Lung (tissue), 12 donors: ENCODE data around the gene STUB1. TPM values are rescaled to one million over a fixed set of nuclear protein-coding genes. Genes with fewer than 3 reads are reported as not detected.

ENCODE experiments used
- ATAC-seq: fragments of 200-7000 bp; cut with Tn5 transposase; one replicate; pipeline ENCODE4 v1.9.1; 2020; ENCODE audit warnings: moderate number of reproducible peaks; ENCODE audit not compliant: insufficient read depth, low FRiP score
- DNase-seq, 3 donors: peaks; one replicate each; pipeline ENCODE4 v3.0.0-alpha.2; 2013 to 2017
- H3K27ac ChIP-seq, 2 donors: one replicate each; pipeline ENCODE4 v1.5.1; 2013; ENCODE audit warnings: mild to moderate bottlenecking in 2 of 2, moderate library complexity in 2 of 2, control low read depth in 1 of 2, inconsistent platforms in 1 of 2, low read depth in 1 of 2, low read length in 1 of 2
- H3K27me3 ChIP-seq, 3 donors: one replicate each; pipeline ENCODE4 v1.5.1; 2013; ENCODE audit warnings: low read length in 2 of 3; ENCODE audit not compliant: control insufficient read depth in 3 of 3, insufficient read depth in 3 of 3
- H3K36me3 ChIP-seq, 4 donors: one replicate each; pipeline ENCODE4 v1.5.1; 2013; ENCODE audit warnings: low read length in 4 of 4, mild to moderate bottlenecking in 1 of 4, moderate library complexity in 1 of 4; ENCODE audit not compliant: control insufficient read depth in 4 of 4, insufficient read depth in 4 of 4
- H3K4me1 ChIP-seq, 5 donors: one replicate each; pipeline ENCODE4 v1.5.1; 2013; ENCODE audit warnings: low read length in 5 of 5, mild to moderate bottlenecking in 2 of 5, moderate library complexity in 1 of 5; ENCODE audit not compliant: control insufficient read depth in 5 of 5, insufficient read depth in 5 of 5
- H3K4me3 ChIP-seq: one replicate; pipeline ENCODE4 v1.5.1; 2013; ENCODE audit warnings: mild to moderate bottlenecking, control low read depth, moderate library complexity
- H3K9ac ChIP-seq, 2 donors: one replicate each; pipeline ENCODE4 v1.5.1; 2013; ENCODE audit warnings: low read length in 2 of 2, control low read depth in 1 of 2; ENCODE audit not compliant: insufficient read depth in 1 of 2
- H3K9me3 ChIP-seq, 4 donors: one replicate each; pipeline ENCODE4 v1.5.1; 2013; ENCODE audit warnings: low read length in 3 of 4, mild to moderate bottlenecking in 1 of 4, moderate library complexity in 1 of 4; ENCODE audit not compliant: control insufficient read depth in 4 of 4, insufficient read depth in 3 of 4
- WGBS, 2 donors: extraction: QIAGEN DNeasy Blood & Tissue Kit; methylation state at CpG; one replicate each; pipeline ENCODE4 v1.1.7; 2013; 5-methylcytosine and 5-hydroxymethylcytosine counted together
- polyA plus RNA-seq, 2 donors: library from polyadenylated mRNA; stranded (reverse); fragments of 200-250 nt; gene quantifications; one replicate each; pipeline ENCODE4 v1.2.1, GENCODE V29; 2013
- total RNA-seq, 2 donors: library from RNA; depleted of rRNA in 1 of 2; stranded (reverse); fragments of >200 nt in 1 of 2; gene quantifications; one replicate each; pipeline ENCODE4 v1.2.1, GENCODE V29; 2014 to 2021
- TF ChIP-seq, protein P1 (sequence below): IDR thresholded peaks from 2 replicates; pipeline ENCODE4 v1.5.1; 2012; ENCODE audit warnings: mild to moderate bottlenecking; ENCODE audit errors: control extremely low read depth, extremely low read depth
- donor health status: control.
- donor health status: control.
- donor health status: Bipolar disorder and iron deficiency.
- donor health status: healthy.
- donor health status: DM: yes; HTN: yes; CAD: no.

STUB1 gene
- total and polyA plus RNA-seq, 4 donors, result 58.8 to 131 (median 122) TPM

DNA sequence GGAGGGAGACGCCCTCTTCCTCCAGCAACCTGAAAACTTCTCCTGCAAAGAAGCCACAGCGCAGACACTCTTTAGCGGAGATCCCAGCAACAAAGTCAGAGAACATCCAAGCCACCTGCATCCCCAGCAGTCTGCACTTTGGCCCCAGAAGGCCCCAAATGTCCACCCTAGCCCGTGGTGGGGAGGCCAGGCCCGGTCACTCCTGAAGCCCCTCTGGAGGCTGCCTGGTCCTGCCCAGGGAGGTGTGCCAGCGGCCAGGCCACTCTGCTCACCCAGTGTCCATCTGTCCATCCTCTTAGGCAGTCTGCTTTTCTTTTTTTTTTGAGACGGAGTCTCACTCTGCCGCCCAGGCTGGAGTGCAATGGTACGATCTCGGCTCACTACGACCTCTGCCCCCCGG is 52.1 kb downstream of the STUB1 start:
- WGBS, 2 donors, result 94 to 95% methylated on average over 12 of the region's 12 CpGs

More for the DNA sequence above, 52.1 kb downstream of the STUB1 start:
- TF ChIP-seq, protein P1, sequence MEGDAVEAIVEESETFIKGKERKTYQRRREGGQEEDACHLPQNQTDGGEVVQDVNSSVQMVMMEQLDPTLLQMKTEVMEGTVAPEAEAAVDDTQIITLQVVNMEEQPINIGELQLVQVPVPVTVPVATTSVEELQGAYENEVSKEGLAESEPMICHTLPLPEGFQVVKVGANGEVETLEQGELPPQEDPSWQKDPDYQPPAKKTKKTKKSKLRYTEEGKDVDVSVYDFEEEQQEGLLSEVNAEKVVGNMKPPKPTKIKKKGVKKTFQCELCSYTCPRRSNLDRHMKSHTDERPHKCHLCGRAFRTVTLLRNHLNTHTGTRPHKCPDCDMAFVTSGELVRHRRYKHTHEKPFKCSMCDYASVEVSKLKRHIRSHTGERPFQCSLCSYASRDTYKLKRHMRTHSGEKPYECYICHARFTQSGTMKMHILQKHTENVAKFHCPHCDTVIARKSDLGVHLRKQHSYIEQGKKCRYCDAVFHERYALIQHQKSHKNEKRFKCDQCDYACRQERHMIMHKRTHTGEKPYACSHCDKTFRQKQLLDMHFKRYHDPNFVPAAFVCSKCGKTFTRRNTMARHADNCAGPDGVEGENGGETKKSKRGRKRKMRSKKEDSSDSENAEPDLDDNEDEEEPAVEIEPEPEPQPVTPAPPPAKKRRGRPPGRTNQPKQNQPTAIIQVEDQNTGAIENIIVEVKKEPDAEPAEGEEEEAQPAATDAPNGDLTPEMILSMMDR, result no peak
- Histone ChIP-seq H3K4me3 (no peak overlapping the region), H3K4me1 (peaks cover 0 to 7% (median 3%) of the 10 kb centered on the region in 5 donors), H3K9ac (no peak overlapping the region), H3K9me3 (no peaks in the 10 kb centered on the region), H3K36me3 (peaks cover 5 to 52% (median 11%) of the 10 kb centered on the region in 4 donors), H3K27me3 (peaks cover 0 to 3% (median 2%) of the 10 kb centered on the region in 3 donors), H3K27ac (no peak overlapping the region)
- ATAC-seq (no peak), DNase-seq (no peak)

Other genes with a start within 250 kb of the STUB1 start
- gene CAPN15, start 152.7 kb upstream of the STUB1 start, total RNA-seq, result 10 to 100 TPM; 14.4 to 64.1 TPM
- 10 to 100 TPM; 37.2 to 40.6 TPM for gene CAPN15, start 152.7 kb upstream of the STUB1 start, polyA plus RNA-seq
- not detected for gene PRR35, start 120.0 kb upstream of the STUB1 start, total RNA-seq
- gene PRR35, start 120.0 kb upstream of the STUB1 start, polyA plus RNA-seq, result not detected
- 1 to 10 TPM; 7.0 to 8.6 TPM for gene NHLRC4, start 113.4 kb upstream of the STUB1 start, total RNA-seq
- gene NHLRC4, start 113.4 kb upstream of the STUB1 start, polyA plus RNA-seq, result 1 to 10 TPM; 2.3 to 4.5 TPM
- gene PIGQ, start 110.4 kb upstream of the STUB1 start, total RNA-seq, result 10 to 100 TPM; 34.9 to 81.2 TPM
- gene PIGQ, start 110.4 kb upstream of the STUB1 start, polyA plus RNA-seq, result 10 to 100 TPM; 41.5 to 98.2 TPM
- 10 to 100 TPM; 25.1 to 58.9 TPM for gene RAB40C, start 90.3 kb upstream of the STUB1 start, total RNA-seq
- 10 to 100 TPM; 34.0 to 53.8 TPM for gene RAB40C, start 90.3 kb upstream of the STUB1 start, polyA plus RNA-seq
- gene WFIKKN1, start 49.4 kb upstream of the STUB1 start, total RNA-seq, result 1 to 10 TPM in 1 of 2 donors, under 1 TPM in 1; 0.31 to 2.5 TPM
- gene WFIKKN1, start 49.4 kb upstream of the STUB1 start, polyA plus RNA-seq, result under 1 TPM; 0.44 to 0.79 TPM
- 10 to 100 TPM; 36.1 to 89.8 TPM for gene METTL26, start 44.1 kb upstream of the STUB1 start, total RNA-seq
- gene METTL26, start 44.1 kb upstream of the STUB1 start, polyA plus RNA-seq, result 100 to 1,000 TPM; 138 to 200 TPM
- gene MCRIP2, start 38.6 kb upstream of the STUB1 start, total RNA-seq, result 10 to 100 TPM in 1 of 2 donors, 1 to 10 TPM in 1; 9.1 to 61.6 TPM
- gene MCRIP2, start 38.6 kb upstream of the STUB1 start, polyA plus RNA-seq, result 100 to 1,000 TPM in 1 of 2 donors, 10 to 100 TPM in 1; 45.0 to 109 TPM
- 10 to 100 TPM; 22.4 to 74.2 TPM for gene WDR90, start 31.0 kb upstream of the STUB1 start, total RNA-seq
- 10 to 100 TPM; 18.6 to 33.4 TPM for gene WDR90, start 31.0 kb upstream of the STUB1 start, polyA plus RNA-seq
- gene RHOT2, start 12.3 kb upstream of the STUB1 start, total RNA-seq, result 100 to 1,000 TPM in 1 of 2 donors, 10 to 100 TPM in 1; 40.5 to 121 TPM
- gene RHOT2, start 12.3 kb upstream of the STUB1 start, polyA plus RNA-seq, result 100 to 1,000 TPM; 111 to 119 TPM
- gene RHBDL1, start 4.7 kb upstream of the STUB1 start, total RNA-seq, result 1 to 10 TPM in 1 of 2 donors, under 1 TPM in 1; 0.91 to 5.4 TPM
- 1 to 10 TPM in 1 of 2 donors, under 1 TPM in 1; 0.98 to 2.2 TPM for gene RHBDL1, start 4.7 kb upstream of the STUB1 start, polyA plus RNA-seq
- 10 to 100 TPM; 32.5 to 90.3 TPM for gene JMJD8, start 3.9 kb downstream of the STUB1 start, total RNA-seq
- 10 to 100 TPM; 48.4 to 67.5 TPM for gene JMJD8, start 3.9 kb downstream of the STUB1 start, polyA plus RNA-seq
- gene WDR24, start 10.0 kb downstream of the STUB1 start, total RNA-seq, result 10 to 100 TPM in 1 of 2 donors, 1 to 10 TPM in 1; 8.1 to 16.3 TPM
- 1 to 10 TPM; 8.1 to 9.8 TPM for gene WDR24, start 10.0 kb downstream of the STUB1 start, polyA plus RNA-seq
- gene FBXL16, start 25.4 kb downstream of the STUB1 start, total RNA-seq, result 1 to 10 TPM in 1 of 2 donors, under 1 TPM in 1; 0.14 to 7.4 TPM
- gene FBXL16, start 25.4 kb downstream of the STUB1 start, polyA plus RNA-seq, result 1 to 10 TPM in 1 of 2 donors, under 1 TPM in 1; 0.93 to 5.0 TPM
- 10 to 100 TPM; 10.9 to 67.3 TPM for gene METRN, start 34.7 kb downstream of the STUB1 start, total RNA-seq
- 10 to 100 TPM; 30.3 to 52.7 TPM for gene METRN, start 34.7 kb downstream of the STUB1 start, polyA plus RNA-seq
- 10 to 100 TPM in 1 of 2 donors, 1 to 10 TPM in 1; 9.2 to 65.7 TPM for gene ANTKMT, start 40.7 kb downstream of the STUB1 start, total RNA-seq
- gene ANTKMT, start 40.7 kb downstream of the STUB1 start, polyA plus RNA-seq, result 10 to 100 TPM; 35.5 to 56.3 TPM
- gene CCDC78, start 46.0 kb downstream of the STUB1 start, total RNA-seq, result 10 to 100 TPM; 35.7 to 71.6 TPM
- 10 to 100 TPM; 25.6 to 38.3 TPM for gene CCDC78, start 46.0 kb downstream of the STUB1 start, polyA plus RNA-seq
- 10 to 100 TPM in 1 of 2 donors, 1 to 10 TPM in 1; 4.1 to 26.7 TPM for gene HAGHL, start 46.7 kb downstream of the STUB1 start, total RNA-seq
- 10 to 100 TPM; 13.0 to 13.1 TPM for gene HAGHL, start 46.7 kb downstream of the STUB1 start, polyA plus RNA-seq
- 10 to 100 TPM; 31.2 to 40.6 TPM for gene CIAO3, start 60.6 kb downstream of the STUB1 start, total RNA-seq
- 10 to 100 TPM; 21.0 to 30.2 TPM for gene CIAO3, start 60.6 kb downstream of the STUB1 start, polyA plus RNA-seq
- gene MSLN, start 80.3 kb downstream of the STUB1 start, total RNA-seq, result 100 to 1,000 TPM in 1 of 2 donors, 10 to 100 TPM in 1; 98.8 to 155 TPM
- gene MSLN, start 80.3 kb downstream of the STUB1 start, polyA plus RNA-seq, result 100 to 1,000 TPM; 116 to 125 TPM
- gene RPUSD1, start 108.0 kb downstream of the STUB1 start, total RNA-seq, result 10 to 100 TPM in 1 of 2 donors, 1 to 10 TPM in 1; 8.2 to 25.2 TPM
- gene RPUSD1, start 108.0 kb downstream of the STUB1 start, polyA plus RNA-seq, result 10 to 100 TPM; 21.8 to 25.6 TPM
- gene CHTF18, start 108.2 kb downstream of the STUB1 start, total RNA-seq, result 10 to 100 TPM; 13.3 to 16.5 TPM
- gene CHTF18, start 108.2 kb downstream of the STUB1 start, polyA plus RNA-seq, result 10 to 100 TPM in 1 of 2 donors, 1 to 10 TPM in 1; 7.5 to 17.4 TPM
- not detected for gene GNG13, start 120.3 kb downstream of the STUB1 start, total RNA-seq
- not detected for gene GNG13, start 120.3 kb downstream of the STUB1 start, polyA plus RNA-seq